ENCODE results near the gene TDP1. TPM values are rescaled to one million over a fixed set of nuclear protein-coding genes. Genes with fewer than 3 reads are reported as not detected.
A peak's percentile ranks its signal among the peaks of the same experiment; 100 is the strongest.
"Not testable (repeated sequence)": the region's sequence is repeated elsewhere in the genome, so short reads cannot be mapped to it uniquely, and the experiment has no call there.

Gene TDP1
- total RNA-seq, 1 donor from 2014 or later, result 23.9 TPM

DNA sequence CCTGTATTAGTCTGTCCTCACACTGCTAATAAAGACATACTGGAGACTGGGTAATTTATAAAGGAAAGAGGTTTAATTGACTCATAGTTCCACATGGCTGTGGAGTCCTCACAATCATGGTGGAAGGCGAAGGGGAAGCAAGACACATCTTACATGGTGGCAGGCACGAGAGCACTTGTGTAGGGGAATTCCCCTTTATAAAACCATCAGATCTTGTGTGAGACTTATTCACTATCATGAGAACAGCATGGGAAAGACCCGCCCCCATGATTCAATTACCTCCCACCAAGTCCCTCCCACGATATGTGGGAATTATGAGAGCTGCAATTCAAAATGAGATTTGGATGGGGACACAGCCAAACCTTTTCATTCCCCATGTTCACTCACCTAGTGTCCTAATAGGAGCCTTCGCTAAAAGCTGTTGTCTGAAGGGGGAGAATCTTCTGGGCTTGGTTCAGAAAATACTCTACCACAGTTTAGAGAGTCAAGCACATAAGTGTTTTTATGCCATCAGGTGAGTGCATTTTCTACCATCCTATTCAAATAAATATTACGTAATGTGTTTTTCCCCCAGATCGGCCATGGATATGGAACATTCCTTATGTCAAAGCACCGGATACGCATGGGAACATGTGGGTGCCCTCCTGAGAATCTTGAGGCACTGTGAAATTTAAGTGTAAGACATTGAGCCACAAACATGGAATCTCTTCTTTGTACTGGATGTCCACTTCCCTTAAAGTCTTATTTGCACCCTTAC is 86.9 kb downstream of the TDP1 start:
- no peak for DNase-seq (ENCODE audit: low read depth)

DNA sequence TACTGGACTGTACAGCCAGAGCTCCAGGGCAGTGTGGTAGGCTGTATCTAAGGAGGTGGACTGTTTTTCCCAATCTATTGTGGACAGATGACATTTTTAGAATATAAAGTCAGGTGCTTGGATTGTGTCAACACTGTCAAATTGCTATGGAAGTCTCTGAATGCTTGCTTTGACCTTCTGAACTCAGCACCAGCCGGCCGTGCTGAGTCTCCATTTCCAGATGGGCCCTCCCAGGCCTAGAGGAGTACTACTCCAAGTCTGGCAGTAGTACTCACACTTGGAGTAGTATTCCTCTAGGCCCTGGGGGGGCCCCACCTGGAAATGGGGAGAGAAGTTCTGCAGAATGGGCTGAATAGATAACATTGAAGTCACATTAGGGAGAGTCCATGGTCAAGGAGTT is 89.9 kb downstream of the TDP1 start:
- no peak for DNase-seq (ENCODE audit: low read depth)

DNA sequence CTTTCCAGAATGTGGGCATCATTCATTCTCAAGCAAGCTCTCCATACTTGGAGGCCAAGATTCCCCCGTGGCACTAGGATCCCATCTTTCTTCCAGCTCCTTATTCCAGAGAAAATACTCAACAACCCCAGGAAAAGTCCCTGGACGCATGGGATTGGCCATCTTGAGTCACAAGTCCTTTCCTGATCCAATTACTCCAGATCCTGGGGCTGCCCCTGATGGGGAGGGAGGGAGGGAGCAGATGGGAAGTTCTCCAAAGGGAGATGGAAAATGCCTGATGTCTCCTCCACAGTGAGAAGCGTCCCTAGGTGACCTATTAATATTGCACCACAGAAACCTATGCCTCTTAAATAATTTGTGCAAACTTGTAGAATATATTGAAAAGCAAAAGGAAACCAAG is 93.7 kb downstream of the TDP1 start:
- peak; percentile 28 for DNase-seq (ENCODE audit: low read depth)

DNA sequence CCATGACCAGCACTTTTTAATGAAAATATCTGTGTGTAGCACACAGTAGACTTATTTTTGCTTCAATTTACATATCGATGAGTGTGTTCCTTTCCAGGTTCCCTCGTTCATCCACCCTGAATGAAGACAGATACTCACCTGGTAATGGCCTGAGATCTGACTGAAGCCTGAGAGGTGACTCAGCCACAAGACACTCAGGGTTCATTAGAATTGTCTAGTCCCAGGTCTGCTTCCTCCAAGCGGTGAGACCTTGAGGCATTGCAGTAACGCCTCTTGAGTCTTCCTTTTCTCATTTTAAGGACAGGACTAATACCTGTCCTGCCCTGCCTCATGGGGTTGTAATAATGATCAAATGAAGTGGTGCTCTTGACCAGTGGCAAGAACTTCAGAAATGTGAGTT is 94.5 kb downstream of the TDP1 start:
- no peak for DNase-seq (ENCODE audit: low read depth)

DNA sequence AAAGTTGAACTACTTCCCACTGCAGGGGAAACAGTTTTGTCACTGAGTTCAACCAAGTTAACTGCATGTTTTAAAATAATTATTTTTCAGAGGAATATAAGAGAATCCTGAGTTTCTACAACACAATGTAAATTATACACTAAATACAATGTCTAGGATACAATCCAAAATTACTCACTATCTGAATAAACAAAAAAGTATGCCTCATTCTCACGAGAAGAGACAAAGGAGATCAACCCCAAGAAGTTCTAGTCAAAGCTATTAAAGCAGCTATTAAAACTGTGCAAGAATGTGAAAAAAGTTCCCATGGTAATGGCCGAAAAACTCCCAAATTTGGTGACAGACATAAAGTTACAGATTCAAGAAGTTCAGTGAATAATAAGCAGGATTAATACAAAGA is 97.3 kb downstream of the TDP1 start:
- DNase-seq (ENCODE audit: low read depth), result no peak

DNA sequence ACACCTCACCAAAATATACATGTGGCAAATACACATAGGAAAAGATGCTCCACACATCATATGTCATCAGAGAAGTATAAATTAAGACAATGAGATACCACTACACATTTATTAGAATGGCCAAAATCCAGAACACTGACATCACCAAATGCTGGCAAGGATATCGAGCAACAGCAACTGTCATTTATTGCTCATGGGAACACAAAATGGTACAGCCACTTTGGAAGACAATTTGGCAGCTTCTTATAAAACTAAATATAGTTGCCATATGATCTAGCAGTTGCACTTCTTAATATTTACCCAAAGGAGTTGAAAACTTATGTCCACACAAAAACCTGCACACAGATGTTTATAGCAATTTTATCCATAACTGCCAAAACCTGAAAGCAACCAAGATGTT is 99.1 kb downstream of the TDP1 start:
- no peak for DNase-seq (ENCODE audit: low read depth)

DNA sequence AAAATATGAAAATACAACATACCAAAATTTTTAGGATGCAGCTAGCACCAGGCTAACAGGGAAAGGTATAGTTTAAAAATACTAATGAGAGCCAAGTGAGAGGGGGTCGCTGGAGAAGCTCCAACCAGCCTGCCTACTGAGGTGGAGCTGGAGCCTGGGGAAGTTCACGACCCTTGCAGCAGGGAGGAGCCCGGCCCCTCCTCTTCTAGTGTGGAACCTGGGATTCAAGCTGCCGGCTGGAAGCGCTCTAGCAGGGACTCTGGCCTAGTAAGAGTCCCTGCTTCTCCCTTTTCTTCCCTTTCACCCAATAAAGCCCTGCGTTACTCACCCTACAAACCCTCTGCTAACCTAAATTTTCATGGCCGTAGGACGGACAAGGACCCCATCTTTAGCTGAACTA is 101.1 kb downstream of the TDP1 start:
- DNase-seq (ENCODE audit: low read depth), result no peak

DNA sequence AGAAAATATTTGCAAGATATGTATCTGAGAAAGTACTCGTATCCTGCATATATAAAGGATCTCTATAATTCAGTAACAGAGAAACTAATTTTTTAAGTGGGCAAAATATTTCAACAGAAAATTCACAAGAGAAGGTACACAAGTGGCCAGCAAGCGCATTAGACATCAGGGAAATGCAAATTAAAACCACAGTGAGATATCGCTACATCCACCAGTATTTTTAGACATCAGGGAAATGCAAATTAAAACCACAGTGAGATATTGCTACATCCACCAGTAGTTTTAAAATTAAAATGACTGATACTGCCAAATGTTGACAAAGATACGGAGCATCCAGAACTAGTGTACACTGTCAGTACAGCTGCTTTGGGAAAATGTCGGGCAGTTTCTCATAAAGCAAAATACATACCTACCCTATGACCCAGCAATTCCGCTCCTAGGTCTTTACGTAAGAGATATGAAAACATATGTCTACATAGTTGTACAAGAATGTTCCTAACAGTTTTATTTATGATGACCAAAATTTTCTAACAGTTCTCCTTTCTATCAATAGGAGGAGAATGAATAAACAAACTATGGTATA is 103.2 kb downstream of the TDP1 start:
- no peak for DNase-seq (ENCODE audit: low read depth)

DNA sequence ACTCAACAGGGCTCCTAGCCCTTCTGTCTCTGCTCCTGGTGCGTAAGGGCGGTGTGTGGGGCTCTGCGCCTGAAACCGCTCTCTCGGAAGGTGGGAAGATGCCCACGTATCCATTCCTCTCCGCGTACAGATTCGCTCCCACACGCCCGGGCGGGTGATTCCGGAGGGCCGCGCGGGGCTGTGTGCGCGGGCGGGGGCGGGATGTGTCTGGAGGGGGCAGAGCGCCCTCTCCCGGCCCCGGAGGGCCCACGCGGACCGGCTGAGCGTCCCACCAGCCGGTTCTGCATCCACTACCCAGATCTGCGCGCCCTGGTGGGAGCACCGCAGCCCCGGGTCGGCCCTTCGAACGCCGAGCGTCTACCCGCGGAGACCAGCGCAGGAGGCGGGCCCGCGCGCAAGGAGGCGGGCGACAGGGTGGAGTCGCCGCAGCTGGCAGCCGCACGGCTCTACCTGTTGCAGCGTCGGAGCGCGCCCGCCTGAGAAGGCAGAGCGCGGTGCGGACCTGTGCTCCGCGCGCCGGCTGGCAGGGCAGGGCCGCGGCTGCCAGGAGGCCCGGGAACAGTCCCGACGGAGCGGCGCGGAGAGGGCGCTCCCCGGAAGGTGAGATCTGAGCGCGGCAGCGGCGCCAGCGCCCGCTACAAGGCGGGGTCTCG is 104.7 kb downstream of the TDP1 start:
- DNase-seq (ENCODE audit: low read depth), result no peak

DNA sequence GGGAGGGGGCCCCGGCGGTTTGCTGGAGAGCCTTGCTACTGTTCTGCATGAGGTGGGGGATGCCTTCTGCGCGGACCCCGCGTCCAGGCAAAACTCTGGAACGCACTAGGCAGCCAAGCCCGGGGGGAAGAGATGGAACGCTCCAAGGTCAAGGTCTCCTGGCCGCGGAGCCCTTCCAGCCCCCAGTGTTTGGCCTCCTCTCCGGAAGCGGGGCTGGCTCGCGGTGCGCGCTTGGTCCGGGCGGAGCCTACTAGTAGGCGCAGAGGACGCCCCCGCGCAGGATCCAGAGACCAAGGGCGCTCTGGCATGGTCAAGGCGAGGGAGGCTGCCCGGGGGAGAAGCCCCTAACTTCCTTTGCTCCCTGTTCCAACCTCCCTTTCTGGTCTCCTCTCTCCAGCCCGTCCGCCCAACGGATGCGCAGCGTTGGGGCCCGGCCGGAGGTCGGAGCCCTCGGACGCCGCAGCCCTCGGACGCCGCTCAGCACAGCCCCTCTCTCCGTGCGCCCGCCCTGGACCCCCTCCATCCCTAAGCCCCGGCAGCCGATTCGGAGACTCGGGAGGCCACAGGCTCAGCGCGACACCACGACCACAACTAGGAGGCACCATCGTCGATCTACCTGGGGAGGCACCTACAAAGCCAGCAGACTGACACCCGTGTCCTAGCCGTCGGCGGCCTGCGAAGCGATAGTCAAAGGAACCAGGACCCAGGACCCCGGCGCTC is 105.4 kb downstream of the TDP1 start:
- DNase-seq (ENCODE audit: low read depth), result no peak

DNA sequence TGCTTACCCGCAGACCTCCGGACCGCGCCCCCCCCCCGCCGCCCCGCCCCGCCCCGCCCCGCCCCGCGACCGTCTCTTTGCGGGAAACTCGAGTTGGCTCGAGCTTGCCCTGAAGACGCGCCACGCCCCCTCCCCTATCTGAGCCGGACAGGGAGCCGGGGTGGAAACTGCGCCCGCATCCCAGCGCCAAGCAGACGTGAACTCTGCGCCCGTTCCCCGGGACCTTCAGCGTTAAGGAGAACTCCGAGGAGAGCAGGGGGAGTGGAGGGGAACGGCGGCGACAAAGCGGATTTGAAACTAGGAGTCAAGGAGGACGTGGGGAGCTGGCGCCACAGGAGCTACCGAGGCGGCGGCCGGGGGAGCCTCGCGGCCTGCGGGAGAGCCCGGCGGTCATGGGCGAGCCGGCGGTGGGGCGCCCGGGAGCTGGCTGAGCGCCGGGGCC is 106.0 kb downstream of the TDP1 start, which contains the start of gene KCNK13:
KCNK13 (plus strand) TSS at position 310 of the 442 bp plus-strand sequence. CDS start 212 bp downstream, outside the sequence.
- DNase-seq (ENCODE audit: low read depth), result no peak

DNA sequence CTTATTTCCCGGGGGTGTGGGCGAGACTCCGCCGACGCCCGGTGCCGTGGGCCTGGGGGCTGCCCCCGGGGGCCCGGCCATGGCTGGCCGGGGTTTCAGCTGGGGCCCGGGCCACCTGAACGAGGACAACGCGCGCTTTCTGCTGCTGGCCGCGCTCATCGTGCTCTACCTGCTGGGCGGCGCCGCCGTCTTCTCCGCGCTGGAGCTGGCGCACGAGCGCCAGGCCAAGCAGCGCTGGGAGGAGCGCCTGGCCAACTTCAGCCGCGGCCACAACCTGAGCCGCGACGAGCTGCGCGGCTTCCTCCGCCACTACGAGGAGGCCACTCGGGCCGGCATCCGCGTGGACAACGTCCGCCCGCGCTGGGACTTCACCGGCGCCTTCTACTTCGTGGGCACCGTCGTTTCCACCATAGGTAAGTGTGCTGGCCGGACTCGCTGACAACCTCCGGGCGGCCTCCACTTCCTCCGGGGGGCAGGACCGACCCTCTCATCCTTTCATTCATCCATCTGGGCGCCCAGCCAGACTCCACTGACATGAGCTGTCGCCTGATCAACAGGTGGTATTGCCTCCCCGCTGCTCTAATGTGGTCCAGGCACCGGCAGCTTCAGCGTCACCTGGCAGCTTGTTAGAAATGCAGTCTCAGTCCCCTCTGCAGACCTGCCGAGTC is 106.5 kb downstream of the TDP1 start:
- DNase-seq (ENCODE audit: low read depth), result no peak

DNA sequence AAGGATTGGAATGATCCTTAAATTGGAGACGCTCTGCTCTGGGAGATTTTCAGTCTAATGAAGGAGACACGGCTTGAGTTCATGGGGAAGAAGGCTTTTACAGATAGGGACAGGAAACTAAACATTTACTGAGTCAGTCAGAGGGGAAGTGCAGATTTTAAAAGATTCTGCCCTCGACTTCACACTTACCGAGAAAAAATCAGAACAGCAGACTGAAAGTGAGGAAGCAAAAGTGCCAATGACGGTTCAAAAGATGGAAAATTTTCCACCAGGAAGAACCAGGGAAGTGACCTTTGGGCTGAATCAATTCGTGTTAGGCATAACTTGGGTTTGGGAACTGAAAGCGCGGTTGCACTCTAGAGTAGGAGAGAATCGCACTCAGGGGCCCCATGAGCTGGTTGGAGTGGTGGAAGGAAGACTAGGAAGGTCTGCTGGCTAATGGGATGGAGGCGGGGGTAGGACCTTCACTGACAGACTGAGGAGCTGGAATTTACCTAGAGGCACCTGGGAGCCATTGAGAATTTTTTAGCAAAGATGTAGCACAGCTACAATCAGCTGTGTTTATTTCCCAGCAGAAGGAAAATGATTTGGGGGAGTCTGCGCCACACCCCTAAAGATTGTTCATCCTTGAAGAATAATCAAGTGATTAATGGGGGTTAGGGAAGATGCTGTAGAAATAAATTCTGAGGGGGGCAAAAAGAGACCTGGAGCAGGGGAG is 107.3 kb downstream of the TDP1 start:
- no peak for DNase-seq (ENCODE audit: low read depth)

DNA sequence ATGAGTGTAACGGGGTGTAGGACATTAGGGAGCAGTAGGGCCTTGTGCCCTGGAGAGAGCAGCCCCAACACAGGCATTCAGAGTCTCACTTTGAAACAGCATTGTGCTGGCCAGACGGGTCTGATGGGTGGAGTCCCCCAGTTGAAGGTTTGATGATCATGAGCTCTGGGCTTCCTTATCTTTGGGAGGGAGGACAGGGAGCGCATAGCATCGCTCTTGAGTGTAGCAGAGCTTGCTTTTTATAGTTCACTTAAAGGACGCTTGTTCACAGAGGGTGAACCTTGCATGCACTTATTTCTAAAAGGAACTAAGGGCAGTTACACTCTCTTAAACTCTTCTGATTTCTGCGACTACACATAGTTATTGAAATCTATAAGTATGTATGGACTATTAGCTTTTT is 116.6 kb downstream of the TDP1 start:
- DNase-seq (ENCODE audit: low read depth), result no peak

DNA sequence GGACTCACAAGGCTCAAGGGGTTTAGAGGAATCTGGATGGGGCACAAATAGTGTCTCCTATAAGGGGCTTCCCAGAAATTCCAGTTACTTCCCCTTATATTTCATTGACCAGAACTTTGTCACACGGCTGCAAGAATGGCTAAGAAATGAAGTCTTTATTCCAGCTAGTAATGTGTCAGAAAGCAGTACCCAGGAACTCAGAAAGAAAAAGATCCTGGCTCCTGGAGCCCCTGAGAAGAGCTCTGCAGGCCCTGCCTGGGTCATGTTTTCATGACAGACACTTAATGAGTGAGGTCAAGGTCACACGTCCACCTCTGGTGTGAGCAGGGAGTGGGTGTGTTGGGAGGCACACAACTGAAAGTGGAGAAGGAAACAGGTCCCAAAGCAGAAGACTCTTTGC is 123.8 kb downstream of the TDP1 start:
- DNase-seq (ENCODE audit: low read depth), result no peak

DNA sequence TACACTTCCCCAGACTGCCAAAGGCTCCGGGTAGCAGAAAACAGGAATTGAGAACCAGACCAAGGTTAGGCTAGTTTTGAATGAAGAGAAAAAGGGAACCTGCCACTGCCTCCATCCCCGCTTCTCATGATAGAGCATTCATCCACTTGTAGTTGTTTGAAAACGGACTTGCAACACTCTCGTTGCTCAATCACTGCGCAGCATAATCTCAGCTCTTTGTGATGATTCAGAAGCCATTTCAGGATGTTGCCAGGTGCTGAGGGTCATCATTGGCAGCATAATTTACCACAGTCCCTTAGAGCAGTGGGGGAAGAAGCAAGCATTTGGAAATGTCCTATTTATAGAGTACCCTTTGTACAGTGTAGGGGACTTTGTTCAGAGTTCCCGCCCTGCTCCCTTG is 131.7 kb downstream of the TDP1 start:
- peak; percentile 94 for DNase-seq (ENCODE audit: low read depth)

DNA sequence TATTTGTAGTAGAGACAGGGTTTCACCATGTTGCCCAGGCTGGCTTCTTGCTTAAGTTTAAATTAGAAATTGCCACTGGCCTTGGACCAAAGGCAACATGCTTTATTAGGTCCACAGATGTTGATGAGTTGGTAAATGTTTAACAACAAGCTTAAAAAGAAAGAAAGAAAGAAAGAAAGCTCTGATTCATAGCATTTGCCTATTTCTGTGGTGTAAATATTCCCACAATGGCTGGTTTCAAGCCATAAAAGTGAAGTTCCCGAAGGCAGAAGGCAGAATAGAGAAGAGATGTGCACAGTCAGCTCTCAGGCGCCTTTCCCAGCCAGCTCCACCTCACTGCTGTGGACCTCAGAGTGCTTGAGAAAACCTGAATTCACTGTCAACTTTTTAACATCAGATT is 132.4 kb downstream of the TDP1 start:
- no peak for DNase-seq (ENCODE audit: low read depth)

DNA sequence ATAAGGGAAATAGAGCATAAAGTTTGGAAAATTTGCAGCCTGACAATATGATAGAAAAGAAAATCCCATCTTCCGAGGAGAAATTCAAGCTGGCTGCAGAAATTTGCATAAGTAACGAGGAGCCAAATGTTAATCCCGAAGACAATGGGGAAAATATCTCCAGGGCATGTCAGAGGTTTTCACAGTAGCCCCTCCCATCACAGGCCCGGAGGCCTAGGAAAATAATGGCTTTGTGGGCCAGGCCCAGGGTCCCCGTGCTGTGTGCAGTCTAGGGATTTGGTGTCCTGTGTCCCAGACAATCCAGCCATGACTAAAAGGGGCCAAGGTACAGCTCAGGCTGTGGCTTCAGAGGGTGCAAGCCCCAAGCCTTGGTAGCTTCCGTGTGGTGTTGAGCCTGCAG is 133.8 kb downstream of the TDP1 start:
- DNase-seq (ENCODE audit: low read depth), result not testable (repeated sequence)

DNA sequence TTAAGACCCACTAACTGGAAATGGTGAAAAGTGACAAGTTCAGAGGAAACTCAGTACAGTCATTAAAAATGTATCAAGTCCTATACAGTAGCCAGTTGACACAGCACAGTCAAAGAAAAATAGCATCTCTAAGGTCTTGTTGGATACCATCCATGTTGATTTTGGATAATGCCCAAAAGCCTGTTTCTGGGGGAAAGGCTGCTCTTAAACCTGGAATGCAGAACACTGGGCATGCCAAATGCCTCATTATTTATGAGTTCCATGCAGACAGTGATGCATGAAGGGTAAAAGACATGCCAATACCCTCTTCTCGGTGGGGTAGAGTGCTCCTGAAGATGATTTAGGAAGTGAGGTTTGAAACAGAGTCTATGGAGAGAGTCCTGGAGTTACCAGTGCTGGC is 135.7 kb downstream of the TDP1 start:
- peak; percentile 33 for DNase-seq (ENCODE audit: low read depth)

DNA sequence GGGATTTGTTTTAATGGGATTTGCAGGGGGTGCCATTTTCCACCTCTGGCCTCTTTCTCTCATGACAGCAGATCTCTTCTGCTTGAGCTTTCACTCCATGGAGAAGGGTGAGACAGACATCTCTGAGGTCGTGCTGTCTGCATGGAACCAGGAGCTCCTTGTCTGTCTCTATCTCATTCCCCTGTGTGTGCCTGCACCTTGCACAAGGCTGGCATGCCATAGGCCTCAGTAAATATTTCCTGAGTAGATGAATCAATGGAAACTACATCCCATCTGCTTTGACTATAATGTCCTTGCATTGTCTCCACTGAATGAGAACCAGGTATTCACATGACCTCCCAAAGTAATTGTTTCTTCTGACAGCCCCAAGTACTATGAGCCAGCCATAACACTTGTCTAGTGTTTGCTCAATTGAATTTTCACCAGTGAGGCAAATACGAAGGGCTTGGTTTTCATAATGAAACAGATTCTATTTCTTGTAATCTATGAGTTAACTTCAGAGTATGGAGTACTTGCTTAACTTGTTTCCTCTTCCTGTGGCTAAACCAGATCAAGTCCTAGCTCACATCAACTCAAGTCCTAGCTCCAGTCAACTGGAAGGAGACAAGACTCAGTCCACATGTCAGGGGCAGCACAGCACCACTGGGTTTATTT is 138.3 kb downstream of the TDP1 start:
- DNase-seq (ENCODE audit: low read depth), result no peak
